IPS-20b (cell line): Measurements from ENCODE around the gene FECH.

ENCODE experiments used
- H3K27ac ChIP-seq: one replicate; pipeline ENCODE4 v1.5.1; 2013; ENCODE audit warnings: low read length
- H3K27me3 ChIP-seq: 2 replicates; pipeline ENCODE4 v1.6.1; 2013; ENCODE audit warnings: mild to moderate bottlenecking, low read length, inconsistent platforms; ENCODE audit not compliant: insufficient read depth
- H3K36me3 ChIP-seq: 2 replicates; pipeline ENCODE4 v1.6.1; 2013; ENCODE audit warnings: low read depth, mild to moderate bottlenecking, inconsistent platforms, low read length, moderate library complexity; ENCODE audit not compliant: insufficient read depth
- H3K4me1 ChIP-seq: 2 replicates; pipeline ENCODE4 v1.6.1; 2013; ENCODE audit warnings: mild to moderate bottlenecking, control low read depth, inconsistent platforms, low read length, moderate library complexity; ENCODE audit not compliant: insufficient read depth
- H3K4me3 ChIP-seq: 2 replicates; pipeline ENCODE4 v1.5.1; 2013; ENCODE audit warnings: mild to moderate bottlenecking, low read length, inconsistent platforms
- H3K9ac ChIP-seq: 2 replicates; pipeline ENCODE4 v1.6.1; 2013; ENCODE audit warnings: low read depth, mild to moderate bottlenecking, inconsistent platforms, low read length, moderate library complexity
- H3K9me3 ChIP-seq: 2 replicates; pipeline ENCODE4 v1.6.1; 2013; ENCODE audit warnings: mild to moderate bottlenecking, low read depth, low read length, inconsistent platforms; ENCODE audit not compliant: insufficient read depth

FECH gene

GRCh38 chr18:57586251-57587049, at the start of gene FECH:
TSS of gene FECH (minus strand) at chr18:57586702. CDS start at chr18:57586620, 82 bp downstream.
- H3K27me3 ChIP-seq = no peaks in the 10 kb centered on the region
- H3K27ac ChIP-seq = no peak within 1 kb of the TSS

GRCh38 chr18:57635003-57635822, 48.7 kb upstream of the FECH start:
- H3K27me3 ChIP-seq = no peaks in the 10 kb centered on the region
- H3K9me3 ChIP-seq = no peaks in the 10 kb centered on the region
- H3K27ac ChIP-seq = no peak overlapping the region
- no peak overlapping the region for H3K9ac ChIP-seq
- no peaks in the 10 kb centered on the region for H3K36me3 ChIP-seq
- H3K4me3 ChIP-seq = no peak overlapping the region
- no peaks in the 10 kb centered on the region; the same call in 1 of the 2 replicates for H3K4me1 ChIP-seq

More at GRCh38 chr18:57586251-57587049, at the start of gene FECH:
- H3K4me1 ChIP-seq = peaks cover 5% of the 10 kb centered on the region; the same call in 1 of the 2 replicates
- no peaks in the 10 kb centered on the region for H3K9me3 ChIP-seq
- peak within 1 kb of the TSS; percentile 72; the same call in 1 of the 2 replicates for H3K9ac ChIP-seq
- H3K4me3 ChIP-seq = peak within 1 kb of the TSS; percentile 84
- no peaks in the 10 kb centered on the region for H3K36me3 ChIP-seq

- Histone ChIP-seq H3K36me3 (no peaks in the 10 kb centered on the region), H3K4me3 (peak overlapping the region; percentile 92; the same call in 1 of the 2 replicates), H3K9me3 (no peaks in the 10 kb centered on the region), H3K27me3 (no peaks in the 10 kb centered on the region), H3K27ac (no peak overlapping the region), H3K4me1 (peaks cover 7% of the 10 kb centered on the region), H3K9ac (no peak overlapping the region)
Observed at GRCh38 chr18:57631697-57632096, 45.2 kb upstream of the FECH start.

GRCh38 chr18:57630754-57631595, 44.5 kb upstream of the FECH start:
- H3K9ac ChIP-seq = peak overlapping the region; percentile 86; the same call in 1 of the 2 replicates
- peak overlapping the region; percentile 92 for H3K4me3 ChIP-seq
- H3K27ac ChIP-seq = peak overlapping the region; percentile 44
- H3K27me3 ChIP-seq = no peaks in the 10 kb centered on the region
- H3K4me1 ChIP-seq = peaks cover 7% of the 10 kb centered on the region
- H3K36me3 ChIP-seq = no peaks in the 10 kb centered on the region
- H3K9me3 ChIP-seq = no peaks in the 10 kb centered on the region

GRCh38 chr18:57630002-57630753, 43.7 kb upstream of the FECH start:
- H3K9me3 ChIP-seq = no peaks in the 10 kb centered on the region
- H3K36me3 ChIP-seq = no peaks in the 10 kb centered on the region
- H3K27me3 ChIP-seq = no peaks in the 10 kb centered on the region
- peak overlapping the region; percentile 86 for H3K9ac ChIP-seq
- H3K4me1 ChIP-seq = peaks cover 7% of the 10 kb centered on the region
- peak overlapping the region; percentile 92 for H3K4me3 ChIP-seq
- H3K27ac ChIP-seq = peak overlapping the region; percentile 44

- H3K36me3 ChIP-seq = no peaks in the 10 kb centered on the region
- H3K27me3 ChIP-seq = no peaks in the 10 kb centered on the region
- peak overlapping the region; percentile 74; the same call in 1 of the 2 replicates for H3K9ac ChIP-seq
- peaks cover 7% of the 10 kb centered on the region for H3K4me1 ChIP-seq
- H3K27ac ChIP-seq = no peak overlapping the region
- peak overlapping the region; percentile 92; the same call in 1 of the 2 replicates for H3K4me3 ChIP-seq
- no peaks in the 10 kb centered on the region for H3K9me3 ChIP-seq
Observed at GRCh38 chr18:57629422-57629821, 42.9 kb upstream of the FECH start.

GRCh38 chr18:57627488-57627887, 41.0 kb upstream of the FECH start:
- H3K27me3 ChIP-seq = no peaks in the 10 kb centered on the region
- no peak overlapping the region for H3K27ac ChIP-seq
- no peaks in the 10 kb centered on the region for H3K9me3 ChIP-seq
- no peak overlapping the region for H3K4me3 ChIP-seq
- H3K4me1 ChIP-seq = peaks cover 7% of the 10 kb centered on the region
- H3K9ac ChIP-seq = no peak overlapping the region
- H3K36me3 ChIP-seq = no peaks in the 10 kb centered on the region

GRCh38 chr18:57624988-57625387, 38.5 kb upstream of the FECH start:
- Histone ChIP-seq H3K9ac (no peak overlapping the region), H3K4me1 (peaks cover 13% of the 10 kb centered on the region), H3K4me3 (no peak overlapping the region), H3K9me3 (no peaks in the 10 kb centered on the region), H3K36me3 (peaks cover 6% of the 10 kb centered on the region), H3K27ac (no peak overlapping the region), H3K27me3 (no peaks in the 10 kb centered on the region)

GRCh38 chr18:57621246-57621604, 34.7 kb upstream of the FECH start:
- no peaks in the 10 kb centered on the region for H3K9me3 ChIP-seq
- H3K4me3 ChIP-seq = peak overlapping the region; percentile 97
- peaks cover 35% of the 10 kb centered on the region for H3K36me3 ChIP-seq
- peaks cover 6% of the 10 kb centered on the region; the same call in 1 of the 2 replicates for H3K4me1 ChIP-seq
- peak overlapping the region; percentile 48 for H3K27ac ChIP-seq
- peak overlapping the region; percentile 99 for H3K9ac ChIP-seq
- H3K27me3 ChIP-seq = no peaks in the 10 kb centered on the region

- Histone ChIP-seq H3K4me3 (no peak overlapping the region), H3K4me1 (peaks cover 6% of the 10 kb centered on the region; the same call in 1 of the 2 replicates), H3K9ac (no peak overlapping the region)
Observed at GRCh38 chr18:57619876-57620275, 33.4 kb upstream of the FECH start.

More at GRCh38 chr18:57619876-57620275, 33.4 kb upstream of the FECH start:
- Histone ChIP-seq H3K36me3 (peaks cover 45% of the 10 kb centered on the region), H3K9me3 (no peaks in the 10 kb centered on the region), H3K27ac (no peak overlapping the region), H3K27me3 (no peaks in the 10 kb centered on the region)
